Prostate gland (tissue), 2 donors: Measurements from ENCODE around the gene CDT1.

Source experiments
- CTCF ChIP-seq, 4 experiments: fragments of 200-600 bp in 2 of 4; fragments of 450-650 bp in 2 of 4; sonication (generic) in 2 of 4; IDR thresholded peaks; 1 replicate in 3 of 4; 2 replicates in 1 of 4; pipeline ENCODE4 v1.5.1; 2016 to 2019; ENCODE audit warnings: antibody characterized with exemption in 4 of 4, mild to moderate bottlenecking in 2 of 4, moderate library complexity in 2 of 4
- POLR2A ChIP-seq: fragments of 450-650 bp; IDR thresholded peaks from one replicate; pipeline ENCODE4 v1.6.1; 2016; ENCODE audit warnings: antibody characterized with exemption, mild to moderate bottlenecking

- TF ChIP-seq POLR2A (no peak), CTCF (IDR thresholded peaks at IDR 0.05) (no peak)
Measured at GRCh38 chr16:88835383-88835782, 31.8 kb downstream of the CDT1 start.
